A549 (cell line): ENCODE data around the gene SLC66A2. TPM values are rescaled to one million over a fixed set of nuclear protein-coding genes. Genes with fewer than 3 reads are reported as not detected.

Experiments
- ATAC-seq, 2 experiments: fragments of 200-7000 bp in 1 of 2; fragments of >200 bp in 1 of 2; cut with Nextera tagmentation in 1 of 2; cut with Tn5 transposase in 1 of 2; 3 replicates each; pipeline versions ENCODE4 v1.8.0 to v1.9.1; 2018 to 2020; ENCODE audit warnings: mild to moderate bottlenecking in 1 of 2, moderate library complexity in 1 of 2
- CTCF ChIA-PET: fragments of 300-600 bp; sonication (Branson Sonifier 250); formaldehyde crosslinking; extraction: SDS; loops from one replicate; lab custom pipeline; 2021; ENCODE audit warnings: antibody characterized with exemption, inconsistent platforms; lab: Yijun Ruan, JAX
- POLR2A ChIA-PET: fragments of 350-600 bp; formaldehyde crosslinking; extraction: SDS; loops from one replicate; lab custom pipeline; 2021; ENCODE audit warnings: antibody characterized with exemption, inconsistent platforms; lab: Yijun Ruan, JAX
- DNase-seq, 2 experiments: peaks; one replicate each; pipeline versions ENCODE4 v3.0.0 to v3.0.0-alpha.2; 2011 to 2016; ENCODE audit warnings: low read depth in 1 of 2, low spot score in 1 of 2
- FAIRE-seq: peaks from 2 replicates; lab custom pipeline; 2011; peaks lifted over from hg19 to GRCh38; lab: Jason Lieb, UNC
- H3K27ac ChIP-seq, 2 experiments: fragments of >200 bp; sonication (Bioruptor Twin); formaldehyde crosslinking; 3 replicates each; pipeline ENCODE4 v1.5.1; 2016 to 2017
- H3K4me1 ChIP-seq: fragments of >200 bp; sonication (Bioruptor Twin); formaldehyde crosslinking; 3 replicates; pipeline ENCODE4 v1.6.1; 2016
- H3K4me2 ChIP-seq: fragments of >200 bp; sonication (Bioruptor Twin); formaldehyde crosslinking; 3 replicates; pipeline ENCODE4 v1.6.1; 2016
- H3K4me3 ChIP-seq: fragments of >200 bp; sonication (Bioruptor Twin); formaldehyde crosslinking; 3 replicates; pipeline ENCODE4 v1.5.1; 2016
- H3K9me3 ChIP-seq: fragments of >200 bp; sonication (Bioruptor Twin); formaldehyde crosslinking; 3 replicates; pipeline ENCODE4 v1.6.1; 2016
- BHLHE40 ChIP-seq: IDR thresholded peaks from 2 replicates; pipeline ENCODE4 v1.6.1; 2012; ENCODE audit warnings: low read depth, low read length, inconsistent platforms
- CBX8 ChIP-seq: fragments of 200-600 bp; sonication (generic); IDR thresholded peaks from 2 replicates; pipeline ENCODE4 v1.6.1; 2016
- CHD4 ChIP-seq: fragments of 200-600 bp; sonication (generic); IDR thresholded peaks from 2 replicates; pipeline ENCODE4 v1.6.1; 2016; ENCODE audit warnings: antibody characterized with exemption, mild to moderate bottlenecking, borderline replicate concordance
- EHF ChIP-seq: fragments of 250-450 bp; sonication (Bioruptor Pico); IDR thresholded peaks from 2 replicates; pipeline ENCODE4 v1.5.0; 2020; ENCODE audit warnings: mild to moderate bottlenecking
- EP300 ChIP-seq, 2 experiments: fragments of >200 bp; sonication (Bioruptor Twin); formaldehyde crosslinking; IDR thresholded peaks; 2 replicates in 1 of 2; 3 replicates in 1 of 2; pipeline ENCODE4 v1.6.1; 2016 to 2017
- ESRRA ChIP-seq: fragments of 150-350 bp; IDR thresholded peaks from 2 replicates; pipeline ENCODE4 v1.6.1; 2014; ENCODE audit warnings: mild to moderate bottlenecking, low read length, borderline replicate concordance
- FOSB ChIP-seq: fragments of 250-450 bp; sonication (Bioruptor Pico); IDR thresholded peaks from 2 replicates; pipeline ENCODE4 v1.5.0; 2020; ENCODE audit warnings: mild to moderate bottlenecking, moderate library complexity
- FOSL2 ChIP-seq, 2 experiments: fragments of 450-650 bp in 1 of 2; fragments of >200 bp in 1 of 2; sonication (Bioruptor Twin) in 1 of 2; formaldehyde crosslinking; IDR thresholded peaks; 2 replicates each; pipeline versions ENCODE4 v1.5.0 to v1.6.1; 2016 to 2020; ENCODE audit warnings: mild to moderate bottlenecking in 1 of 2, moderate library complexity in 1 of 2
- HEYL ChIP-seq: fragments of 250-450 bp; sonication (Bioruptor Pico); IDR thresholded peaks from 2 replicates; pipeline ENCODE4 v1.8.0; 2021; ENCODE audit warnings: mild to moderate bottlenecking, moderate library complexity
- HOXB13 ChIP-seq: fragments of 250-450 bp; sonication (Bioruptor Pico); IDR thresholded peaks from 2 replicates; pipeline ENCODE4 v1.5.0; 2020; ENCODE audit warnings: low read depth, mild to moderate bottlenecking, moderate library complexity
- HOXB5 ChIP-seq: fragments of 250-450 bp; sonication (Bioruptor Pico); IDR thresholded peaks from 2 replicates; pipeline ENCODE4 v1.5.0; 2020; ENCODE audit warnings: mild to moderate bottlenecking, moderate library complexity
- MAZ ChIP-seq: fragments of 150-350 bp; IDR thresholded peaks from 2 replicates; pipeline ENCODE4 v1.6.1; 2014; ENCODE audit warnings: antibody characterized with exemption, low read depth, low read length, borderline replicate concordance
- MYC ChIP-seq: IDR thresholded peaks from 2 replicates; pipeline ENCODE4 v1.6.1; 2012; ENCODE audit warnings: mild to moderate bottlenecking, inconsistent platforms, low read length, improper control_type of control experiment, borderline replicate concordance
- NFE2L2 ChIP-seq: fragments of 150-350 bp; conservative IDR thresholded peaks from 2 replicates; pipeline ENCODE4 v1.6.1; 2014; ENCODE audit warnings: low read length
- POLR2A ChIP-seq: IDR thresholded peaks from 2 replicates; pipeline ENCODE4 v1.6.1; 2012; ENCODE audit warnings: mild to moderate bottlenecking, low read length
- TP53 ChIP-seq: fragments of 250-450 bp; sonication (Bioruptor Pico); IDR thresholded peaks from 2 replicates; pipeline ENCODE4 v1.5.0; 2021; ENCODE audit warnings: mild to moderate bottlenecking, moderate library complexity
- ZFP36 ChIP-seq: fragments of 450-650 bp; IDR thresholded peaks from 2 replicates; pipeline ENCODE4 v1.6.1; 2014; ENCODE audit warnings: borderline replicate concordance; ENCODE audit not compliant: partially characterized antibody
- ZNF302 ChIP-seq: fragments of 250-450 bp; sonication (Bioruptor Pico); IDR thresholded peaks from 2 replicates; pipeline ENCODE4 v1.9.0; 2021; ENCODE audit warnings: inconsistent platforms, mild to moderate bottlenecking, moderate library complexity
- ZSCAN20 ChIP-seq: fragments of 250-450 bp; sonication (Bioruptor Pico); IDR thresholded peaks from 2 replicates; pipeline ENCODE4 v1.8.0; 2022; ENCODE audit warnings: mild to moderate bottlenecking, moderate library complexity
- WGBS: methylation state at CpG from one replicate; pipeline ENCODE4 v1.1.6; 2017; ENCODE audit errors: missing lambda C conversion rate; 5-methylcytosine and 5-hydroxymethylcytosine counted together
- polyA plus RNA-seq, 4 experiments: library from polyadenylated mRNA; depleted of rRNA in 3 of 4; stranded (reverse); fragments of >200 nt; fragmentation: RNase III in 1 of 4; extraction: RNeasy Plus Mini Kit Qiagen cat#74134 plus additional on column Dnase treatment in 1 of 4; gene quantifications; 2 replicates in 3 of 4; 3 replicates in 1 of 4; pipeline ENCODE4 v1.2.3, GENCODE V29; 2011 to 2017
- TF ChIP-seq, protein P1 (sequence below): fragments of 150-350 bp; IDR thresholded peaks from 2 replicates; pipeline ENCODE4 v1.6.1; 2014; ENCODE audit warnings: low read depth, mild to moderate bottlenecking, low read length
- TF ChIP-seq, protein P2 (sequence below): IDR thresholded peaks from 2 replicates; pipeline ENCODE4 v1.6.1; 2012
- TF ChIP-seq, protein P3 (sequence below): fragments of 250-450 bp; sonication (Bioruptor Pico); IDR thresholded peaks from 2 replicates; pipeline ENCODE4 v1.5.0; 2021; ENCODE audit warnings: mild to moderate bottlenecking, moderate library complexity, borderline replicate concordance
- TF ChIP-seq, protein P4 (sequence below): fragments of 200-600 bp; sonication (generic); IDR thresholded peaks from 2 replicates; pipeline ENCODE4 v1.6.1; 2016; ENCODE audit warnings: antibody characterized with exemption, mild to moderate bottlenecking, moderate library complexity
- TF ChIP-seq, protein P5 (sequence below): IDR thresholded peaks from 2 replicates; pipeline ENCODE4 v1.6.1; 2012
- TF ChIP-seq, protein P6 (sequence below): fragments of >200 bp; sonication (Bioruptor Twin); formaldehyde crosslinking; IDR thresholded peaks from 2 replicates; pipeline ENCODE4 v1.6.1; 2016

Gene SLC66A2
- polyA plus RNA-seq, 2 of the 4 experiments (the other 2 are of a cell fraction): 4.8 to 11.5 TPM

DNA sequence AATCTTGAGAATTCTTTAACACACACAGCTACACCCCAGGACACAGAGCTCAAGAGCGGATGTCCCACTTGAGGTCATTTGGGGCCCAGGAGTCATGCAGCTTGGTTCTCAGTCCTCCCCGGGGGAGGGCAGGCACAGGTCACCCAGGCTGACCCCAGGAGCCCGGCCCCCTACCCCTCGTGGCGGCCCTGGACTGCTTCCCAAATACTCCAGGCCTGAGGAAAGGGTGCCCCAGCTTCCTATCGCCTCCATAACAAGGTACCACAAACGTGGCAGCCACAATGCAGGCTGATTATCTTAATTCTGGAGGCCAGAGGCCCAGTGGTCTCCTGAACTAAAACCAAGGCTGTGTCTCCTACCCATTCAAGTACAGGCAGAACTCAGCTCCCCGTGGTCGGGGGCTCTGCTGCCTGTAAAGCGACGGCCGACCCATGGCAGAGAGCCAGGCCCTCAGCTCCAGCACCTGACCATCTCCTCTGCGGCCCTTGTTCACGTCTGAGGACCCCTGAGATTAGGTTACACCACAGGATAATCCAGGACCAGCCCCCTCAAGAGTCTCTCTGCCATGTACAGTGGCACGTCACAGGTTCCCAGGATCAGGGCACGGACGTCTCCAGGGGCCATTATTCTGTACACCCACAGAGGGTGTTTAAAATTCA, 10.5 kb downstream of the SLC66A2 start (continued):
- TF ChIP-seq, protein P1, sequence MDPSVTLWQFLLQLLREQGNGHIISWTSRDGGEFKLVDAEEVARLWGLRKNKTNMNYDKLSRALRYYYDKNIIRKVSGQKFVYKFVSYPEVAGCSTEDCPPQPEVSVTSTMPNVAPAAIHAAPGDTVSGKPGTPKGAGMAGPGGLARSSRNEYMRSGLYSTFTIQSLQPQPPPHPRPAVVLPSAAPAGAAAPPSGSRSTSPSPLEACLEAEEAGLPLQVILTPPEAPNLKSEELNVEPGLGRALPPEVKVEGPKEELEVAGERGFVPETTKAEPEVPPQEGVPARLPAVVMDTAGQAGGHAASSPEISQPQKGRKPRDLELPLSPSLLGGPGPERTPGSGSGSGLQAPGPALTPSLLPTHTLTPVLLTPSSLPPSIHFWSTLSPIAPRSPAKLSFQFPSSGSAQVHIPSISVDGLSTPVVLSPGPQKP: no peak

DNA sequence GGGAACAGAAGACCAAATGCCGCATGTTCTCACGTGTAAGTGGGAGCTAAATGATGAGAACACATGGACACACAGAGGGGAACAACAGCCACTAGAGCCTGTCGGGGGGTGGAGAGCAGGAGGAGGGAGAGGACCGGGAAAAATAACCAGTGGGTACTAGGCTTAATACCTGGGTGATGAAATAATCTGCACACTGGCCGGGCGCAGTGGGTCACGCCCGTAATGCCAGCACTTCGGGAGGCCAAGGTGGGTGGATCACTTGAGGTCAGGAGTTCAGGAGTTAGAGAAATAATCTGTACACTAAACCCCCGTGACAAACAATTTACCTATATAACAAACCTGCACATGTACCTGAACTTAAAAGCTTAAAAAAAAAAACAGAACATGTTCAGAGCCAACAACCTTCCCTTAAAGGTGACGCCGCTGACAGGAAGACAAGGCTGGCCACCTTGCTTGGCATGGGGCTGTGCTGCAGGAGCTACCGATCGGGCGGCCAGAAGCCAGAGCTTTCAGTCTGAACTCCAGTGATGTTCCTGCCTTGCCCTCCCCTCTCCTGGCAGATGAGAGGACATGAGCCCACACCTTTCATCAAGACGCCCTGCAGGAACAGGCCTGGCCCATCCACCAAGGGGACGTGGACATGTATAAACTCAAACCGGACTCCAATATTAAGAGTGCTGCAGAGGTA, 11.2 kb downstream of the SLC66A2 start:
- no peak overlapping the region for H3K4me2 ChIP-seq
- DNase-seq: no peak
- no peak for FAIRE-seq
- ATAC-seq: no peak
- WGBS: 96% methylated on average over 18 of the region's 18 CpGs
- CTCF ChIA-PET: no interaction called here
- TF ChIP-seq TP53 (CRISPR knock-in tag): no peak
- TF ChIP-seq FOSB: no peak
- TF ChIP-seq, protein P2, sequence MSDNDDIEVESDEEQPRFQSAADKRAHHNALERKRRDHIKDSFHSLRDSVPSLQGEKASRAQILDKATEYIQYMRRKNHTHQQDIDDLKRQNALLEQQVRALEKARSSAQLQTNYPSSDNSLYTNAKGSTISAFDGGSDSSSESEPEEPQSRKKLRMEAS: no peak
- TF ChIP-seq HOXB13 (CRISPR knock-in tag): no peak
- no peak for TF ChIP-seq ZSCAN20 (CRISPR knock-in tag)
- no peak for TF ChIP-seq HEYL (CRISPR knock-in tag)
- TF ChIP-seq, protein P3, sequence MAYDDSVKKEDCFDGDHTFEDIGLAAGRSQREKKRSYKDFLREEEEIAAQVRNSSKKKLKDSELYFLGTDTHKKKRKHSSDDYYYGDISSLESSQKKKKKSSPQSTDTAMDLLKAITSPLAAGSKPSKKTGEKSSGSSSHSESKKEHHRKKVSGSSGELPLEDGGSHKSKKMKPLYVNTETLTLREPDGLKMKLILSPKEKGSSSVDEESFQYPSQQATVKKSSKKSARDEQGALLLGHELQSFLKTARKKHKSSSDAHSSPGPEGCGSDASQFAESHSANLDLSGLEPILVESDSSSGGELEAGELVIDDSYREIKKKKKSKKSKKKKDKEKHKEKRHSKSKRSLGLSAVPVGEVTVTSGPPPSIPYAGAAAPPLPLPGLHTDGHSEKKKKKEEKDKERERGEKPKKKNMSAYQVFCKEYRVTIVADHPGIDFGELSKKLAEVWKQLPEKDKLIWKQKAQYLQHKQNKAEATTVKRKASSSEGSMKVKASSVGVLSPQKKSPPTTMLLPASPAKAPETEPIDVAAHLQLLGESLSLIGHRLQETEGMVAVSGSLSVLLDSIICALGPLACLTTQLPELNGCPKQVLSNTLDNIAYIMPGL (CRISPR knock-in tag): no peak
- no peak for TF ChIP-seq EHF (CRISPR knock-in tag)
- no peak for TF ChIP-seq ESRRA
- no peak for TF ChIP-seq FOSL2 (IDR thresholded peaks at IDR 0.05)
- no peak for TF ChIP-seq FOSL2 (CRISPR knock-in tag; IDR thresholded peaks at IDR 0.05)
- no peak for TF ChIP-seq EP300 (IDR thresholded peaks at IDR 0.05)
- POLR2A ChIA-PET: no interaction called here
- no peaks in the 10 kb centered on the region for H3K4me1 ChIP-seq
- no peak overlapping the region for H3K4me3 ChIP-seq
- no peak overlapping the region for H3K27ac ChIP-seq
- peaks cover 6% of the 10 kb centered on the region; the same call in 1 of the 3 replicates for H3K9me3 ChIP-seq

DNA sequence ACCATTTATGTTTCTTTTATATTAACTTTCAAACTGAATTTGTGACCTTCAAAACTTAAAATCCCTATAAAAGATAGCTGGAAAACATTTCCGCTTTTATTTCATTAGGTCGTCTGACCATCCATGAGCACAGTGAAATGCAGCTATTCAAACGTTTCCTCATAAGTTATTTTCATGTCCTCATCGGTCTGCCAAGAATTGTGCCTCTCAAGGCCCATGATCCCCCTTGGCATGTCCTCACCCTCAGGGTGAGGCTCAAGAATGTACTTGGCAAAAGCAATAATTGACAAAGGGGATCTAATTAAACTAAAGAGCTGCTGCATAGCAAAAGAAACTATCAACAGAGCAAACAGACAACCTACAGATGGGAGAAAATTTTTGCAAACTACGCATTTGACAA, 12.4 kb downstream of the SLC66A2 start:
- Histone ChIP-seq H3K4me2 (no peak overlapping the region), H3K9me3 (peaks cover 6% of the 10 kb centered on the region; the same call in 1 of the 3 replicates), H3K4me1 (no peaks in the 10 kb centered on the region), H3K27ac (no peak overlapping the region), H3K4me3 (no peak overlapping the region)
- CTCF ChIA-PET: no interaction called here
- WGBS: 78% methylated on average over 5 of the region's 5 CpGs
- POLR2A ChIA-PET: no interaction called here
- ATAC-seq: no peak
- no peak for DNase-seq
- no peak for FAIRE-seq
- TF ChIP-seq, protein P1: no peak
- no peak for TF ChIP-seq CHD4
- TF ChIP-seq, protein P4, sequence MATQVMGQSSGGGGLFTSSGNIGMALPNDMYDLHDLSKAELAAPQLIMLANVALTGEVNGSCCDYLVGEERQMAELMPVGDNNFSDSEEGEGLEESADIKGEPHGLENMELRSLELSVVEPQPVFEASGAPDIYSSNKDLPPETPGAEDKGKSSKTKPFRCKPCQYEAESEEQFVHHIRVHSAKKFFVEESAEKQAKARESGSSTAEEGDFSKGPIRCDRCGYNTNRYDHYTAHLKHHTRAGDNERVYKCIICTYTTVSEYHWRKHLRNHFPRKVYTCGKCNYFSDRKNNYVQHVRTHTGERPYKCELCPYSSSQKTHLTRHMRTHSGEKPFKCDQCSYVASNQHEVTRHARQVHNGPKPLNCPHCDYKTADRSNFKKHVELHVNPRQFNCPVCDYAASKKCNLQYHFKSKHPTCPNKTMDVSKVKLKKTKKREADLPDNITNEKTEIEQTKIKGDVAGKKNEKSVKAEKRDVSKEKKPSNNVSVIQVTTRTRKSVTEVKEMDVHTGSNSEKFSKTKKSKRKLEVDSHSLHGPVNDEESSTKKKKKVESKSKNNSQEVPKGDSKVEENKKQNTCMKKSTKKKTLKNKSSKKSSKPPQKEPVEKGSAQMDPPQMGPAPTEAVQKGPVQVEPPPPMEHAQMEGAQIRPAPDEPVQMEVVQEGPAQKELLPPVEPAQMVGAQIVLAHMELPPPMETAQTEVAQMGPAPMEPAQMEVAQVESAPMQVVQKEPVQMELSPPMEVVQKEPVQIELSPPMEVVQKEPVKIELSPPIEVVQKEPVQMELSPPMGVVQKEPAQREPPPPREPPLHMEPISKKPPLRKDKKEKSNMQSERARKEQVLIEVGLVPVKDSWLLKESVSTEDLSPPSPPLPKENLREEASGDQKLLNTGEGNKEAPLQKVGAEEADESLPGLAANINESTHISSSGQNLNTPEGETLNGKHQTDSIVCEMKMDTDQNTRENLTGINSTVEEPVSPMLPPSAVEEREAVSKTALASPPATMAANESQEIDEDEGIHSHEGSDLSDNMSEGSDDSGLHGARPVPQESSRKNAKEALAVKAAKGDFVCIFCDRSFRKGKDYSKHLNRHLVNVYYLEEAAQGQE: no peak
- no peak for TF ChIP-seq MAZ
- no peak for TF ChIP-seq FOSB
- no peak for TF ChIP-seq ZFP36
- no peak for TF ChIP-seq CBX8
- TF ChIP-seq NFE2L2: no peak
- TF ChIP-seq TP53 (CRISPR knock-in tag): no peak
- TF ChIP-seq MYC: no peak
- no peak for TF ChIP-seq HOXB5 (CRISPR knock-in tag)
- TF ChIP-seq, protein P5, sequence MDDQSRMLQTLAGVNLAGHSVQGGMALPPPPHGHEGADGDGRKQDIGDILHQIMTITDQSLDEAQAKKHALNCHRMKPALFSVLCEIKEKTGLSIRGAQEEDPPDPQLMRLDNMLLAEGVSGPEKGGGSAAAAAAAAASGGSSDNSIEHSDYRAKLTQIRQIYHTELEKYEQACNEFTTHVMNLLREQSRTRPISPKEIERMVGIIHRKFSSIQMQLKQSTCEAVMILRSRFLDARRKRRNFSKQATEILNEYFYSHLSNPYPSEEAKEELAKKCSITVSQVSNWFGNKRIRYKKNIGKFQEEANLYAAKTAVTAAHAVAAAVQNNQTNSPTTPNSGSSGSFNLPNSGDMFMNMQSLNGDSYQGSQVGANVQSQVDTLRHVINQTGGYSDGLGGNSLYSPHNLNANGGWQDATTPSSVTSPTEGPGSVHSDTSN: no peak
- TF ChIP-seq, protein P6, sequence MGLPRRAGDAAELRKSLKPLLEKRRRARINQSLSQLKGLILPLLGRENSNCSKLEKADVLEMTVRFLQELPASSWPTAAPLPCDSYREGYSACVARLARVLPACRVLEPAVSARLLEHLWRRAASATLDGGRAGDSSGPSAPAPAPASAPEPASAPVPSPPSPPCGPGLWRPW: no peak
- no peak for TF ChIP-seq POLR2A
- no peak for TF ChIP-seq ZNF302 (CRISPR knock-in tag)
- TF ChIP-seq BHLHE40: no peak
